WTC11 (cell line): ENCODE data around the gene ZNF76.

ENCODE experiments used
- CTCF ChIP-seq: fragments of 200-600 bp; IDR thresholded peaks from 2 replicates; pipeline ENCODE4 v1.8.0; 2022; ENCODE audit warnings: antibody characterized with exemption
- E2F4 ChIP-seq: sonication (generic); formaldehyde crosslinking; IDR thresholded peaks from 2 replicates; pipeline ENCODE4 v1.8.1; 2022; ENCODE audit warnings: low read depth, mild to moderate bottlenecking, moderate library complexity, missing genetic modification reagents, borderline replicate concordance
- E2F5 ChIP-seq: sonication (generic); formaldehyde crosslinking; IDR thresholded peaks from 2 replicates; pipeline ENCODE4 v1.8.1; 2022; ENCODE audit warnings: mild to moderate bottlenecking, moderate library complexity, missing genetic modification reagents
- ERG ChIP-seq: fragments of 250-450 bp; sonication (Bioruptor Pico); IDR thresholded peaks from 2 replicates; pipeline ENCODE4 v1.8.0; 2021; ENCODE audit warnings: mild to moderate bottlenecking
- GABPB1 ChIP-seq: sonication (generic); formaldehyde crosslinking; IDR thresholded peaks from 2 replicates; pipeline ENCODE4 v1.8.1; 2023; ENCODE audit warnings: mild to moderate bottlenecking, missing genetic modification reagents
- JUN ChIP-seq: sonication (generic); formaldehyde crosslinking; IDR thresholded peaks from 2 replicates; pipeline ENCODE4 v1.8.0; 2023; ENCODE audit warnings: mild to moderate bottlenecking, missing genetic modification reagents
- SP1 ChIP-seq: sonication (generic); formaldehyde crosslinking; conservative IDR thresholded peaks from 2 replicates; pipeline ENCODE4 v1.8.1; 2022; ENCODE audit warnings: missing genetic modification reagents
- ZNF281 ChIP-seq: sonication (generic); formaldehyde crosslinking; IDR thresholded peaks from 2 replicates; pipeline ENCODE4 v1.8.0; 2023; ENCODE audit warnings: mild to moderate bottlenecking, missing genetic modification reagents

GRCh38 chr6:35330541-35331119 lies 71.1 kb downstream of the ZNF76 start:
- TF ChIP-seq GABPB1 (no peak), ZNF281 (no peak), ERG (CRISPR knock-in tag) (no peak), CTCF (no peak), JUN (CRISPR knock-in tag) (no peak), E2F5 (no peak), E2F4 (CRISPR knock-in tag) (no peak), SP1 (CRISPR knock-in tag) (no peak)
